Measurements from ENCODE around the gene BBLN.

GRCh38 chr9:128128836-128129590 is 31.1 kb upstream of the BBLN start:
- TF ChIP-seq CTCF (IDR thresholded peaks at IDR 0.05; ENCODE audit: low read depth, low read length) (no peak), POLR2A (IDR thresholded peaks at IDR 0.05; ENCODE audit: extremely low read depth, insufficient read length) (no peak), MYC (IDR thresholded peaks at IDR 0.05; ENCODE audit: low read depth, low read length) (no peak)

Measured in NB4 (cell line).